Transverse colon (tissue), 4 donors: Measurements from ENCODE around the gene RABGEF1.

ENCODE experiments used
- POLR2A ChIP-seq: fragments of 450-650 bp; IDR thresholded peaks from one replicate; pipeline ENCODE4 v1.6.1; 2016; ENCODE audit warnings: antibody characterized with exemption, mild to moderate bottlenecking, moderate library complexity
- POLR2AphosphoS5 ChIP-seq, 3 donors: sonication (generic); formaldehyde crosslinking; IDR thresholded peaks; one replicate each; pipeline ENCODE4 v1.6.1; 2016; ENCODE audit warnings: antibody characterized with exemption in 3 of 3
- TF ChIP-seq, protein P1 (sequence below), 5 experiments: fragments of 200-600 bp in 3 of 5; fragments of 450-650 bp in 2 of 5; sonication (generic) in 3 of 5; IDR thresholded peaks; 1 replicate in 2 of 5; 2 replicates in 3 of 5; pipeline ENCODE4 v1.5.1; 2016 to 2017; ENCODE audit warnings: antibody characterized with exemption in 5 of 5, inconsistent platforms in 3 of 5, mild to moderate bottlenecking in 2 of 5, moderate library complexity in 1 of 5

DNA sequence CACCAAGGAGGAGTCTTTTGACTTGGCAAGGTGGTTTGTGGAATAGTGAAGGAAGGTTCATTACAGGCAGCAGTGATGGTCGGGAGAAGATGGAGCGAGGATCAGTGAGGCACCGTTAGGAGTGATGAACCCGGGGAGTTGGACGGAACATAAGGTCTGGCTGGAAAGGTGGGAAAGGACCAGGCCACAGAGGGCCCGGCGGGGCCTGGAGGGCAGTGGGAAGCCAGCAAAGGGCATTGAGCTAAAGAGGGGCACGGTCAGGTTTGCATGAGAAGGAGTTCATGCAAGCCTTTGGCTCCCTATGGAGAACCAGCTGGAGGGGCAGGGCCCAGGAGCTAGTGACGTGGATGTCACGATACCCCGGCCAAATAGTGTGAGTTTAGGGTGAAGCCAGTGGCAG, 46.2 kb upstream of the RABGEF1 start:
- no peak for TF ChIP-seq POLR2A
- TF ChIP-seq POLR2AphosphoS5 (IDR thresholded peaks at IDR 0.05) = no peak
- TF ChIP-seq, protein P1, sequence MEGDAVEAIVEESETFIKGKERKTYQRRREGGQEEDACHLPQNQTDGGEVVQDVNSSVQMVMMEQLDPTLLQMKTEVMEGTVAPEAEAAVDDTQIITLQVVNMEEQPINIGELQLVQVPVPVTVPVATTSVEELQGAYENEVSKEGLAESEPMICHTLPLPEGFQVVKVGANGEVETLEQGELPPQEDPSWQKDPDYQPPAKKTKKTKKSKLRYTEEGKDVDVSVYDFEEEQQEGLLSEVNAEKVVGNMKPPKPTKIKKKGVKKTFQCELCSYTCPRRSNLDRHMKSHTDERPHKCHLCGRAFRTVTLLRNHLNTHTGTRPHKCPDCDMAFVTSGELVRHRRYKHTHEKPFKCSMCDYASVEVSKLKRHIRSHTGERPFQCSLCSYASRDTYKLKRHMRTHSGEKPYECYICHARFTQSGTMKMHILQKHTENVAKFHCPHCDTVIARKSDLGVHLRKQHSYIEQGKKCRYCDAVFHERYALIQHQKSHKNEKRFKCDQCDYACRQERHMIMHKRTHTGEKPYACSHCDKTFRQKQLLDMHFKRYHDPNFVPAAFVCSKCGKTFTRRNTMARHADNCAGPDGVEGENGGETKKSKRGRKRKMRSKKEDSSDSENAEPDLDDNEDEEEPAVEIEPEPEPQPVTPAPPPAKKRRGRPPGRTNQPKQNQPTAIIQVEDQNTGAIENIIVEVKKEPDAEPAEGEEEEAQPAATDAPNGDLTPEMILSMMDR (IDR thresholded peaks at IDR 0.05) = no peak
